MM.1S (cell line): ENCODE results near the gene AQP3.

ENCODE experiments used
- DNase-seq: peaks from one replicate; pipeline ENCODE4 v3.0.0-alpha.2; 2015
- H2AFZ ChIP-seq: fragments of 300-600 bp; sonication (generic); 2 replicates; pipeline ENCODE4 v1.6.0; 2016; ENCODE audit warnings: antibody characterized with exemption, low read length
- H3F3A ChIP-seq: fragments of 300-600 bp; sonication (generic); 2 replicates; pipeline ENCODE4 v1.6.1; 2016; ENCODE audit warnings: mild to moderate bottlenecking, antibody characterized with exemption, low read length, moderate library complexity, mixed read lengths; ENCODE audit not compliant: insufficient read depth
- H3K27ac ChIP-seq: fragments of 300-600 bp; sonication (generic); 2 replicates; pipeline ENCODE4 v1.5.1; 2016; ENCODE audit warnings: mild to moderate bottlenecking, low read length
- H3K27me3 ChIP-seq: fragments of 300-600 bp; sonication (generic); replicated peaks from 2 replicates; pipeline ENCODE4 v1.6.0; 2016; ENCODE audit warnings: low read length; ENCODE audit not compliant: insufficient read depth
- H3K36me3 ChIP-seq: fragments of 300-600 bp; sonication (generic); replicated peaks from 2 replicates; pipeline ENCODE4 v1.6.1; 2016; ENCODE audit warnings: mild to moderate bottlenecking, low read length, mixed read lengths; ENCODE audit not compliant: insufficient read depth
- H3K4me1 ChIP-seq: fragments of 300-600 bp; sonication (generic); 2 replicates; pipeline ENCODE4 v1.6.1; 2016; ENCODE audit warnings: low read length, mixed read lengths
- H3K4me2 ChIP-seq: fragments of 300-600 bp; sonication (generic); 2 replicates; pipeline ENCODE4 v1.6.0; 2016; ENCODE audit warnings: low read depth, low read length
- H3K4me3 ChIP-seq: fragments of 300-600 bp; sonication (generic); 2 replicates; pipeline ENCODE4 v1.5.1; 2016; ENCODE audit warnings: low read length, mixed read lengths
- H3K79me2 ChIP-seq: fragments of 300-600 bp; sonication (generic); 2 replicates; pipeline ENCODE4 v1.6.1; 2016; ENCODE audit warnings: mixed run types, low read length, mixed read lengths
- H3K9ac ChIP-seq: fragments of 300-600 bp; sonication (generic); 2 replicates; pipeline ENCODE4 v1.6.1; 2016; ENCODE audit warnings: low read length, mixed read lengths
- H3K9me2 ChIP-seq: fragments of 300-600 bp; sonication (generic); replicated peaks from 2 replicates; pipeline ENCODE4 v1.6.1; 2016; ENCODE audit warnings: mild to moderate bottlenecking, low read length, mixed read lengths; ENCODE audit not compliant: insufficient read depth
- H3K9me3 ChIP-seq: fragments of 300-600 bp; sonication (generic); replicated peaks from 2 replicates; pipeline ENCODE4 v1.6.1; 2016; ENCODE audit warnings: mild to moderate bottlenecking, low read length, mixed read lengths; ENCODE audit not compliant: insufficient read depth
- H4K20me1 ChIP-seq: fragments of 300-600 bp; sonication (generic); 2 replicates; pipeline ENCODE4 v1.6.1; 2016; ENCODE audit warnings: mild to moderate bottlenecking, low read length, moderate library complexity, mixed read lengths; ENCODE audit not compliant: insufficient read depth
- CTCF ChIP-seq: fragments of 300-600 bp; sonication (generic); IDR thresholded peaks from 2 replicates; pipeline ENCODE4 v1.5.1; 2016; ENCODE audit warnings: antibody characterized with exemption, low read length, mixed read lengths
- EZH2 ChIP-seq: fragments of 300-600 bp; sonication (generic); optimal IDR thresholded peaks from 2 replicates; pipeline ENCODE3; 2017; ENCODE audit warnings: low read depth, mild to moderate bottlenecking, antibody characterized with exemption, low read length, mixed read lengths
- EZH2phosphoT487 ChIP-seq: fragments of 300-600 bp; sonication (generic); IDR thresholded peaks from 2 replicates; pipeline ENCODE4 v1.6.1; 2018; ENCODE audit warnings: antibody characterized with exemption, low read length

Gene AQP3

GRCh38 chr9:33466565-33467495 is 19.4 kb upstream of the AQP3 start:
- Histone ChIP-seq H3K27ac (no peak overlapping the region), H4K20me1 (no peaks in the 10 kb centered on the region), H3K4me2 (no peak overlapping the region), H3K9ac (no peak overlapping the region), H3K27me3 (no peaks in the 10 kb centered on the region), H3K79me2 (peaks cover 34% of the 10 kb centered on the region), H3F3A (no peaks in the 10 kb centered on the region), H2AFZ (no peak overlapping the region), H3K4me1 (peaks cover 1% of the 10 kb centered on the region), H3K36me3 (peaks cover 12% of the 10 kb centered on the region), H3K4me3 (no peak overlapping the region), H3K9me3 (no peaks in the 10 kb centered on the region), H3K9me2 (no peaks in the 10 kb centered on the region)
- DNase-seq = peak; percentile 67
- TF ChIP-seq EZH2phosphoT487 = no peak
- peak; percentile 94 for TF ChIP-seq CTCF

GRCh38 chr9:33465596-33466564 is 18.5 kb upstream of the AQP3 start:
- Histone ChIP-seq H3K4me3 (no peak overlapping the region), H3F3A (no peaks in the 10 kb centered on the region), H3K36me3 (peaks cover 9% of the 10 kb centered on the region), H4K20me1 (no peaks in the 10 kb centered on the region), H3K4me2 (no peak overlapping the region), H3K4me1 (no peaks in the 10 kb centered on the region), H3K27ac (no peak overlapping the region), H3K9me2 (no peaks in the 10 kb centered on the region), H3K9me3 (no peaks in the 10 kb centered on the region), H2AFZ (no peak overlapping the region), H3K9ac (no peak overlapping the region), H3K27me3 (no peaks in the 10 kb centered on the region), H3K79me2 (peaks cover 25% of the 10 kb centered on the region)
- TF ChIP-seq EZH2phosphoT487 (no peak), CTCF (no peak), EZH2 (no peak)
- no peak for DNase-seq

GRCh38 chr9:33465096-33465495 is 17.7 kb upstream of the AQP3 start:
- Histone ChIP-seq H4K20me1 (no peaks in the 10 kb centered on the region), H3K9me2 (no peaks in the 10 kb centered on the region), H3K4me1 (0 out of 2 replicates have a peak, but pooled peaks cover 3% of the 10 kb centered on the region), H3K4me3 (no peak overlapping the region), H3K36me3 (peaks cover 9% of the 10 kb centered on the region), H3K4me2 (no peak overlapping the region), H3F3A (no peaks in the 10 kb centered on the region), H3K9me3 (no peaks in the 10 kb centered on the region), H3K27me3 (no peaks in the 10 kb centered on the region), H3K27ac (no peak overlapping the region), H3K9ac (no peak overlapping the region), H3K79me2 (peaks cover 26% of the 10 kb centered on the region), H2AFZ (no peak overlapping the region)
- TF ChIP-seq EZH2 (no peak), CTCF (no peak), EZH2phosphoT487 (no peak)
- DNase-seq = no peak
